CD8-positive, alpha-beta memory T cell (primary cell): ENCODE results near the gene AGPS. TPM values are rescaled to one million over a fixed set of nuclear protein-coding genes. Genes with fewer than 3 reads are reported as not detected.

Experiments
- CTCF ChIA-PET: fragments of 350-600 bp; sonication (Branson Sonifier 250); formaldehyde crosslinking; loops from one replicate; lab custom pipeline; 2021; ENCODE audit warnings: antibody characterized with exemption; lab: Charles Lee
- POLR2A ChIA-PET: fragments of 350-600 bp; sonication (Branson Sonifier 250); formaldehyde crosslinking; loops from one replicate; lab custom pipeline; 2021; ENCODE audit warnings: antibody characterized with exemption; lab: Charles Lee
- DNase-seq, 5 donors: peaks; one replicate each; pipeline versions ENCODE4 v3.0.0 to v3.0.0-alpha.2; 2020 to 2022; ENCODE audit warnings: mixed read lengths in 1 of 5
- H3K27ac ChIP-seq: one replicate; pipeline ENCODE4 v1.7.0; 2013; ENCODE audit warnings: low read depth, mild to moderate bottlenecking, low read length, moderate library complexity
- H3K27me3 ChIP-seq: 2 replicates; pipeline ENCODE4 v1.7.0; 2013; ENCODE audit warnings: low read length, mild to moderate bottlenecking; ENCODE audit not compliant: insufficient read depth, poor library complexity, severe bottlenecking
- H3K36me3 ChIP-seq: 2 replicates; pipeline ENCODE4 v1.7.0; 2013; ENCODE audit warnings: mild to moderate bottlenecking, low read length, moderate library complexity; ENCODE audit not compliant: insufficient read depth
- H3K4me1 ChIP-seq: 2 replicates; pipeline ENCODE4 v1.7.0; 2013; ENCODE audit warnings: mild to moderate bottlenecking, low read length, moderate library complexity; ENCODE audit not compliant: insufficient read depth
- H3K4me3 ChIP-seq: 2 replicates; pipeline ENCODE4 v1.7.0; 2013; ENCODE audit warnings: mild to moderate bottlenecking, low read length
- H3K9me3 ChIP-seq: 2 replicates; pipeline ENCODE4 v1.7.0; 2013; ENCODE audit warnings: mild to moderate bottlenecking, low read length
- H3K27ac Mint-ChIP-seq, 8 donors: one replicate each; pipeline ENCODE4 v1.8.0; 2020 to 2021; ENCODE audit warnings: mixed read lengths in 8 of 8, mild to moderate bottlenecking in 6 of 8, inconsistent platforms in 3 of 8, moderate library complexity in 3 of 8
- H3K27me3 Mint-ChIP-seq, 2 donors: one replicate each; pipeline ENCODE4 v1.8.0; 2020 to 2021; ENCODE audit warnings: mixed read lengths in 2 of 2, mild to moderate bottlenecking in 1 of 2, moderate library complexity in 1 of 2
- H3K36me3 Mint-ChIP-seq, 3 donors: one replicate each; pipeline ENCODE4 v1.8.0; 2020 to 2021; ENCODE audit warnings: mixed read lengths in 3 of 3, inconsistent platforms in 1 of 3, mild to moderate bottlenecking in 1 of 3
- H3K4me1 Mint-ChIP-seq, 3 donors: one replicate each; pipeline ENCODE4 v1.8.0; 2020 to 2021; ENCODE audit warnings: mixed read lengths in 3 of 3, inconsistent platforms in 1 of 3, mild to moderate bottlenecking in 1 of 3
- H3K4me3 Mint-ChIP-seq, 7 donors: one replicate each; pipeline ENCODE4 v1.8.0; 2020 to 2021; ENCODE audit warnings: mixed read lengths in 7 of 7, mild to moderate bottlenecking in 6 of 7, moderate library complexity in 4 of 7, inconsistent platforms in 2 of 7
- H3K9me3 Mint-ChIP-seq, 5 donors: one replicate each; pipeline ENCODE4 v1.8.0; 2020 to 2022; ENCODE audit warnings: mixed read lengths in 5 of 5, mild to moderate bottlenecking in 3 of 5, moderate library complexity in 2 of 5, inconsistent platforms in 1 of 5
- polyA plus RNA-seq: library from polyadenylated mRNA; unstranded; fragments of 300-500 nt; fragmentation: Illumina TruSeq; gene quantifications from one replicate; pipeline ENCODE4 v1.2.3, GENCODE V29; 2021
- total RNA-seq, 2 experiments: library from RNA; stranded (reverse); gene quantifications; one replicate each; pipeline ENCODE4 v1.2.3, GENCODE V29; 2021

Gene AGPS
- 10 to 100 TPM; 64.3 to 65.1 TPM for total RNA-seq
- polyA plus RNA-seq, result 15.5 TPM

DNA sequence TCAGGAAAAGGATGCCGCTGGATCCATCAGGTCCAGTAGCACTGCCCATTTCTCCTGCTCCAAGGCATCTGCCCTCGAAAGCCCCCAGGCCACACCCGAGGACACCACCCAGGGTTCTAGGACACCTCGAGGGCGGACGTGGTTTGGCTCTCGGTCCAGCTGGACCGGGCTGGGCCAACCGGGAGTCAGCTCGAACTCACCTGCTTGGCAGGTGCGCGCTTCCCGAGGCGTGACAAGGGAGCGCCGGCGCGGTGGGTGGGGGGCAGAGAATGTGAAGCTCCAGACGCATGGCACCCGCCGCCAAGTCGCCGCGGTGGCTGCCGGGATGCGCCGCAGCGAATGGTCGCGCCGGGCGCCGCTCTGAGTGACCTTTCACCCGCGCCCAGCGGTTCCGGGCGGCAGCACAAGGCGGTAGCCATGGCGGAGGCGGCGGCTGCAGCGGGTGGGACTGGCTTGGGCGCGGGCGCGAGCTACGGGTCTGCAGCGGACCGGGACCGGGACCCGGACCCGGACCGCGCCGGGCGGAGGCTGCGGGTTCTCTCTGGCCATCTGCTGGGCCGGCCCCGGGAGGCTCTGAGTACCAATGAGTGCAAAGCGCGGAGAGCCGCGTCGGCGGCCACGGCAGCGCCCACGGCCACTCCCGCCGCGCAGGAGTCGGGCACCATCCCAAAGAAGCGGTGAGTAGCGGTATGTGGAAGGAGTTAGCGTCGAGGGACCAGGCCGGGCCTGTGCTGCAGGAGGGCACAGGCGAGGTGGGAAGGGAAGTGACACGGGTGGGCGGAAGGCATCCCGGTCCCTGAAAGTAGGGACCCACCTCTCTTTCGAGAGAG, at the start of gene AGPS:
TSS of gene AGPS (plus strand) at position 401 of the 830 bp plus-strand sequence. CDS start at position 418, 17 bp downstream.
- DNase-seq, result peak; percentile 64 to 84 (median 73)
- H3K4me3 Mint-ChIP-seq, result peak within 1 kb of the TSS; percentile 83 to 95 (median 92)
- ChIA-PET POLR2A (interaction anchor here (0.6 to 3.8 kb wide), 4 partner anchors 128 to 227 kb away, joined by 3 to 29 read pairs (median 4); partner anchors contain the start of gene NFE2L2), CTCF (interaction anchor here (0.6 to 2.3 kb wide), 10 partner anchors 11 to 243 kb away, joined by 3 to 11 read pairs (median 4); partner anchors contain the start of genes HNRNPA3 and NFE2L2)
- no peaks in the 10 kb centered on the region for H3K27me3 Mint-ChIP-seq
- H3K4me1 Mint-ChIP-seq, result peaks cover 55 to 66% (median 64%) of the 10 kb centered on the region in 3 donors
- Histone ChIP-seq H3K4me3 (peak within 1 kb of the TSS; percentile 86), H3K9me3 (no peaks in the 10 kb centered on the region), H3K4me1 (peaks cover 31% of the 10 kb centered on the region), H3K36me3 (no peaks in the 10 kb centered on the region), H3K27me3 (no peaks in the 10 kb centered on the region), H3K27ac (peak within 1 kb of the TSS; percentile 68)
- peaks cover 0 to 23% (median 9%) of the 10 kb centered on the region in 3 donors for H3K36me3 Mint-ChIP-seq
- peak within 1 kb of the TSS; percentile 59 to 97 (median 90) for H3K27ac Mint-ChIP-seq
- no peaks in the 10 kb centered on the region for H3K9me3 Mint-ChIP-seq

DNA sequence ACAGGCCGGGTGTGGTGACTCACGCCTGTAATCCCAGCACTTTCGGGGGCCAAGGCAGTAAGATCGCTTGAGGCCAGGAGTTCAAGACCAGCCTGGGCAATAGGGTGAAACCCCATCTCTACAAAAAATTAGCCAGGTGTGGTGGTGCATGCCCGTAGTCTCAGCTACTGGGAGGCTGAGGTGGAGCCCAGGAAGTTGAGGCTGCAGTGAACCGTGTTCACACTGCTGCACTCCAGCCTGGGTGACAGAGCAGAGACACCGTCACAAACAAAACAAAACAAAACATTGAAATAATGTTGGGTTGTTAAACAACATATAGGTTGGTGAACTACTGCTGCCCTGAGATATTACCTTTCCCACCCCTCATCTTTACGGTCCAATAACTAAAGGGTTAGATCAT, 48.8 kb upstream of the AGPS start:
- POLR2A ChIA-PET, result interaction anchor here (0.6 kb wide), 1 partner anchor 62 kb away, joined by 4 read pairs; no protein-coding TSS in a partner anchor
- no peak overlapping the region for H3K4me3 ChIP-seq
- Mint-ChIP-seq H3K9me3 (no peaks in the 10 kb centered on the region), H3K4me1 (no peaks in the 10 kb centered on the region), H3K36me3 (peaks cover 0 to 2% (median 0%) of the 10 kb centered on the region in 3 donors), H3K27me3 (no peaks in the 10 kb centered on the region), H3K4me3 (no peak overlapping the region), H3K27ac (no peak overlapping the region)
- no peaks in the 10 kb centered on the region for H3K9me3 ChIP-seq
- no peak for DNase-seq
- no peaks in the 10 kb centered on the region for H3K27me3 ChIP-seq
- no peaks in the 10 kb centered on the region for H3K4me1 ChIP-seq
- no peak overlapping the region for H3K27ac ChIP-seq
- no peaks in the 10 kb centered on the region for H3K36me3 ChIP-seq
- CTCF ChIA-PET, result interaction anchor here (0.7 to 1.0 kb wide), 2 partner anchors 10 to 257 kb away, joined by 3 read pairs; no protein-coding TSS in a partner anchor

DNA sequence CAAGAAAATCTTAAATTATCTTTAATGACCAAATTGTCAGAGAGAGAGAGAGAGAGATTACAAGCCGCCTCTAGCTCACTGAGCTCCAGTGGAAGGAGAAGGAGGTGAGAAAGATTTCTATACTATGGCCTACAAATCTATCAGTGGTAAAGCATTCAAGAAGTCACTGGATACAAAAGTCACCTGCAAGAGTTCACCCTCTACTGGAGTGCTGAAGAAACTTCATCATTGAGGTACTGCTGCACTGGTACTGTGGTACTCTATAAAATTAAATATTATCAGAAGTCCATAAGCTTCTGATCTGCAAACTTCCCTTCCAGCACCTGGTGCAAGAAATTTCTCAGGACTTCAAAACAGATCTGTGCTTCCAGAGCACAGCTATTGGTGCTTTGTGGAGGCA, 48.3 kb upstream of the AGPS start:
- H3K36me3 ChIP-seq, result no peaks in the 10 kb centered on the region
- no peak overlapping the region for H3K27ac ChIP-seq
- DNase-seq, result no peak
- POLR2A ChIA-PET, result no interaction called here
- no peak overlapping the region for H3K4me3 ChIP-seq
- CTCF ChIA-PET, result interaction anchor here (0.7 to 1.0 kb wide), 2 partner anchors 11 to 256 kb away, joined by 3 read pairs; no protein-coding TSS in a partner anchor
- Mint-ChIP-seq H3K36me3 (peaks cover 0 to 2% (median 0%) of the 10 kb centered on the region in 3 donors), H3K27ac (no peak overlapping the region), H3K9me3 (no peaks in the 10 kb centered on the region), H3K27me3 (no peaks in the 10 kb centered on the region), H3K4me3 (no peak overlapping the region), H3K4me1 (no peaks in the 10 kb centered on the region)
- H3K4me1 ChIP-seq, result no peaks in the 10 kb centered on the region
- H3K27me3 ChIP-seq, result no peaks in the 10 kb centered on the region
- no peaks in the 10 kb centered on the region for H3K9me3 ChIP-seq

DNA sequence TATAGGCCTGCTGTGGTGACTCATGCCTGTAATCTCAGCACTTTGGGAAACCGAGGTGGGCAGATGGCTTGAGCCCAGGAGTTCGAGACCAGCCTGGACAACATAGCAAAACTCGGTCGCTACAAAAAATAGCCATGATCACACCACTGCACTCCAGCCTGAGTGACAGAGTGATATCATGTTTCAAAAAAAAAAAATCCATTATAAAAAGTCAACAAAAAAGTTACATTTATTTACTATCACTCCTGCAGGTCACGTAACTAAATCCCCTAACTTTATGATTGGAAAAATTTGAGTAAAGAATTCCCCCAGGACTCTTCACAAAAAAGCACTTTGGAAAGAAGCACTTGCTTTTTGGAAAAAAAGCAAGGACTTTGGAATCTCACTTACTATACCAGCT, 46.4 kb upstream of the AGPS start:
- Histone ChIP-seq H3K36me3 (no peaks in the 10 kb centered on the region), H3K9me3 (no peaks in the 10 kb centered on the region), H3K4me1 (no peaks in the 10 kb centered on the region), H3K27me3 (no peaks in the 10 kb centered on the region), H3K4me3 (no peak overlapping the region), H3K27ac (no peak overlapping the region)
- no peaks in the 10 kb centered on the region for H3K9me3 Mint-ChIP-seq
- no peaks in the 10 kb centered on the region for H3K27me3 Mint-ChIP-seq
- POLR2A ChIA-PET, result no interaction called here
- no peaks in the 10 kb centered on the region for H3K4me1 Mint-ChIP-seq
- no peak for DNase-seq
- CTCF ChIA-PET, result interaction anchor here (1.3 kb wide), 1 partner anchor 182 kb away, joined by 3 read pairs; no protein-coding TSS in a partner anchor
- no peak overlapping the region for H3K4me3 Mint-ChIP-seq
- H3K36me3 Mint-ChIP-seq, result peaks cover 0 to 2% (median 0%) of the 10 kb centered on the region in 3 donors
- H3K27ac Mint-ChIP-seq, result no peak overlapping the region

DNA sequence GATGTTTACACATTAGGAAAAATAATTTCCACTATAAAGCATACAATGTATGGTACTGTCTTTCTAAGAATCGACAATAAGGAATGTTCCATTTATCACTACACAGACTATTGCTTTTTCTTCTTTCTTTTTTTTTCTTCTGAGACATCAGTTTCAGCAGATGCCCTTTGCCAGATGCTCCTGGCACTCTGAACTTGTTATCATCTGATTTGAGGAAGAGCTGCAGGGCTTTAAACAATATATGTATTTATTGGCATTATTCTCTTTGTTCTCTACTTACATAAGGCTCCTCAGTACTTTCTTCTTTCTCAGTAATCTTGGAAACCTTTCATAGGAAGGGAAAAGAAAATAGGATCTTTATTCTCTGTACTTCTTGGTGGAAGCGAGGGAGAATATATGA, 45.0 kb upstream of the AGPS start:
- no peaks in the 10 kb centered on the region for H3K27me3 Mint-ChIP-seq
- no peak overlapping the region for H3K27ac Mint-ChIP-seq
- POLR2A ChIA-PET, result no interaction called here
- H3K4me1 Mint-ChIP-seq, result peaks cover 2 to 4% (median 3%) of the 10 kb centered on the region in 3 donors
- H3K9me3 Mint-ChIP-seq, result no peaks in the 10 kb centered on the region
- no peak overlapping the region for H3K27ac ChIP-seq
- no peak overlapping the region for H3K4me3 ChIP-seq
- no peaks in the 10 kb centered on the region for H3K9me3 ChIP-seq
- DNase-seq, result no peak
- CTCF ChIA-PET, result interaction anchor here (1.6 kb wide), 1 partner anchor 12 kb away, joined by 3 read pairs; no protein-coding TSS in a partner anchor
- no peaks in the 10 kb centered on the region for H3K36me3 ChIP-seq
- H3K4me1 ChIP-seq, result no peaks in the 10 kb centered on the region
- H3K36me3 Mint-ChIP-seq, result peaks cover 0 to 2% (median 0%) of the 10 kb centered on the region in 3 donors
- H3K27me3 ChIP-seq, result no peaks in the 10 kb centered on the region
- no peak overlapping the region for H3K4me3 Mint-ChIP-seq

DNA sequence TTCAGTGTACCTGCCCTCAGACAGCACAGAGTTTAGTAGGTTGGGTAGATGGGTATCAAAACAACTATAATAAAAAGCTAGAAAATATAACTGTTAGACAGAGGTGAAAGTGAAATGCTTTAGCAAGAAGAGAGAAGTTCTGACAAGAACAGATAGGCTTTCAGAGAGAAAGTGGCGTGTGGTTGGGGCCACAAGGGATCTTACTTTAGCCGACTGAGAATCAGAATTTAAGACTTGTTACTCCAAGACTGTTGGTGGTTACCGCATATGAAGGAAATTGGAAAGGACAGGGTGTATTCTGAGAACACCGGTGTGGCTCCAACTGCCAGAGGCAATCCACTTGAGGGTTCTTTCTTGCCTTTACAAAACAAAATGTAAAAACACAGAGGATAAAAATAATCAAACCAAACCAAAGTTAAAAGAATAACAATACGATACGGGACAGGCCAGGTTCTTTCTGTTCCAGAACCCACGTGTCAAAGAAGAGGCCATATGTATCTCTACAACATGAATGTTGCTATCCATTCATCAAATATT, 44.4 kb upstream of the AGPS start:
- DNase-seq, result no peak
- Mint-ChIP-seq H3K4me3 (no peak overlapping the region), H3K4me1 (peaks cover 6 to 8% (median 7%) of the 10 kb centered on the region in 3 donors), H3K27ac (no peak overlapping the region), H3K27me3 (no peaks in the 10 kb centered on the region), H3K9me3 (no peaks in the 10 kb centered on the region), H3K36me3 (peaks cover 0 to 2% (median 0%) of the 10 kb centered on the region in 3 donors)
- no peak overlapping the region for H3K27ac ChIP-seq
- H3K4me3 ChIP-seq, result no peak overlapping the region
- CTCF ChIA-PET, result interaction anchor here (1.6 kb wide), 1 partner anchor 12 kb away, joined by 3 read pairs; no protein-coding TSS in a partner anchor
- no peaks in the 10 kb centered on the region for H3K27me3 ChIP-seq
- H3K4me1 ChIP-seq, result no peaks in the 10 kb centered on the region
- no peaks in the 10 kb centered on the region for H3K9me3 ChIP-seq
- POLR2A ChIA-PET, result no interaction called here
- no peaks in the 10 kb centered on the region for H3K36me3 ChIP-seq

DNA sequence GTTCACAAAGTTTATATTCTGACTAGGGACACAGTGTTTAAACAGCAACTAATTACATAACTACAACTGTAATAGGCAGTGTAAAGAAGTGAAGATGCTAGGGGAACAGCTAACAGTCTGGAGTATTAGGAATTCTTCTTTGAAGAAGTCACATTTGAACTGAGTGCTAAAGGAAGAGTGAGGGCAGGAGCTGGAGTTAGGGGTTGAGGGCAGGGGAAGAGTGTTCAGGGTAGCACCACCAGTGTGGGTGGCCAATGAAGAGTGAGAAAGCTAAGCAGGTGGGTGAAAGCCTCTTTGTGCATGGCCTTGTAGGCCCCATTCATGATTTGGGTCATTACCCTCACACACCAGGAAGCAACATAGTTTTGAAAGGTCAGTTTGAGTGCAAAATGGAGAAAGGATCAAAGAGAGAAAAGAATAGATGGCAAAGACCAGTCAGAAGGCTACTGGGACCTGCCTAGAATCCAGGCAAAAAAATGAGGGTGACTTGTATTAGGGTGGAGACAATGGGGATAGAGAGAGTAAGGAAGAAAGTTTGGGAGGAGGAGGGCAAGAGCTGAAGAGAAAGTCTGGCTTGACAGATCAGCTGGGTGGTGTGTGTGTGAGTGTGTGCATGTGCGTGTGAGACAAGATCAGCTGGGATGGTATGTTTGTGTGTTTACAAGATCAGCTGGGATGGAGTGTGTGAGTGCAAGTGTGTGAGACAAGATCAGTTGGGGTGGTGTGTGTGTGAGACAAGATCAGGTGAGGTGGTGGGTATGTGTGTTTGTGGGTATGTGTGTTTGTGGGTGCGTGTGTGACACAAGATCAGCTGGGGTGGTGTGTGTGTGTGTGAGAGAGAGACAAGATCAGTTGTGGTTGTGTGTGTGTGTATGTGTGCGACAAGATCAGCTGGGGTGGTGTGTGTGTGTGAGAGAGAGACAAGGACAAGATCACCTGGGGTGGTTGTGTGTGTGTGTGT, 43.6 kb upstream of the AGPS start:
- ChIA-PET CTCF (interaction anchor here (0.7 to 1.4 kb wide), 4 partner anchors 13 to 200 kb away, joined by 3 to 4 read pairs (median 4); no protein-coding TSS in a partner anchor), POLR2A (no interaction called here)
- no peak overlapping the region for H3K4me3 ChIP-seq

More for the DNA sequence above, 43.6 kb upstream of the AGPS start:
- H3K4me3 Mint-ChIP-seq, result no peak overlapping the region
- H3K9me3 Mint-ChIP-seq, result no peaks in the 10 kb centered on the region
- Histone ChIP-seq H3K27ac (no peak overlapping the region), H3K27me3 (no peaks in the 10 kb centered on the region), H3K36me3 (no peaks in the 10 kb centered on the region), H3K9me3 (no peaks in the 10 kb centered on the region), H3K4me1 (no peaks in the 10 kb centered on the region)
- no peak overlapping the region for H3K27ac Mint-ChIP-seq
- peaks cover 6 to 8% (median 7%) of the 10 kb centered on the region in 3 donors for H3K4me1 Mint-ChIP-seq
- H3K36me3 Mint-ChIP-seq, result peaks cover 0 to 2% (median 0%) of the 10 kb centered on the region in 3 donors
- DNase-seq, result no peak
- H3K27me3 Mint-ChIP-seq, result no peaks in the 10 kb centered on the region
